GM12878 (cell line): Measurements from ENCODE around the gene CAMK2B. TPM values are rescaled to one million over a fixed set of nuclear protein-coding genes. Genes with fewer than 3 reads are reported as not detected.

Experiments
- ATAC-seq: fragments of 200-7000 bp; cut with Tn5 transposase; 3 replicates; pipeline ENCODE4 v1.9.1; 2020; ENCODE audit warnings: mild to moderate bottlenecking, moderate library complexity
- BruUV-seq: library from RNA; stranded (reverse); fragments of 400-500 nt; replicated peaks from 2 replicates; lab custom pipeline; 2021; lab: Mats Ljungman, UMichigan
- CTCF ChIA-PET: fragments of 300-600 bp; sonication (Branson Sonifier 250); formaldehyde crosslinking; extraction: SDS; loops from one replicate; lab custom pipeline; 2021; ENCODE audit warnings: inconsistent platforms; lab: Yijun Ruan, JAX
- POLR2A ChIA-PET: fragments of 350-600 bp; formaldehyde crosslinking; extraction: SDS; loops from one replicate; lab custom pipeline; 2021; ENCODE audit warnings: inconsistent platforms; lab: Charles Lee
- RAD21 ChIA-PET: fragments of 300-600 bp; sonication (Branson Sonifier 250); formaldehyde crosslinking; loops from one replicate; lab custom pipeline; 2023; ENCODE audit warnings: antibody characterized with exemption; ENCODE audit not compliant: unreplicated experiment; lab: Charles Lee
- SMC1A ChIA-PET: fragments of 300-600 bp; sonication (Branson Sonifier 250); formaldehyde crosslinking; loops from one replicate; lab custom pipeline; 2023; ENCODE audit not compliant: unreplicated experiment, uncharacterized antibody; lab: Charles Lee
- DNase-seq: peaks from one replicate; pipeline ENCODE4 v3.0.0-alpha.2; 2011; ENCODE audit warnings: low read depth, low spot score
- FAIRE-seq: peaks from 3 replicates; lab custom pipeline; 2011; peaks lifted over from hg19 to GRCh38; lab: Jason Lieb, UNC
- H2AFZ ChIP-seq: 2 replicates; pipeline ENCODE4 v1.6.0; 2011; ENCODE audit warnings: low read depth, low read length, control low read depth; ENCODE audit not compliant: control insufficient read depth
- H3K27ac ChIP-seq: 2 replicates; pipeline ENCODE4 v1.5.1; 2011; ENCODE audit warnings: control low read depth; ENCODE audit not compliant: control insufficient read depth, insufficient read depth
- H3K27me3 ChIP-seq, 2 experiments: replicated peaks in 1 of 2; 2 replicates each; pipeline versions ENCODE4 v1.6.0 to v1.6.1; 2011; ENCODE audit warnings: low read length in 1 of 2; ENCODE audit not compliant: control insufficient read depth in 2 of 2, insufficient read depth in 2 of 2
- H3K36me3 ChIP-seq, 2 experiments: 2 replicates each; pipeline ENCODE4 v1.5.1; 2011; ENCODE audit warnings: low read length in 1 of 2; ENCODE audit not compliant: control insufficient read depth in 2 of 2, insufficient read depth in 2 of 2
- H3K4me1 ChIP-seq: 2 replicates; pipeline ENCODE4 v1.6.1; 2011; ENCODE audit warnings: mild to moderate bottlenecking, low read length, moderate library complexity, mixed read lengths; ENCODE audit not compliant: control insufficient read depth, insufficient read depth
- H3K4me2 ChIP-seq: 2 replicates; pipeline ENCODE4 v1.6.0; 2011; ENCODE audit warnings: control low read depth; ENCODE audit not compliant: control insufficient read depth, insufficient read depth
- H3K4me3 ChIP-seq: fragments of 200-600 bp; sonication (generic); 2 replicates; pipeline ENCODE4 v1.5.1; 2016
- H3K79me2 ChIP-seq: 2 replicates; pipeline ENCODE4 v1.6.0; 2011; ENCODE audit warnings: low read length; ENCODE audit not compliant: control insufficient read depth, insufficient read depth
- H3K9ac ChIP-seq: 2 replicates; pipeline ENCODE4 v1.8.0; 2011; ENCODE audit warnings: low read length, control low read depth, mixed read lengths; ENCODE audit not compliant: control insufficient read depth, insufficient read depth
- H3K9me3 ChIP-seq: replicated peaks from 3 replicates; pipeline ENCODE4 v1.5.1; 2011; ENCODE audit warnings: mild to moderate bottlenecking, low read length; ENCODE audit not compliant: control insufficient read depth, insufficient read depth
- H4K20me1 ChIP-seq: 2 replicates; pipeline ENCODE4 v1.6.0; 2011; ENCODE audit not compliant: control insufficient read depth, insufficient read depth
- BMI1 ChIP-seq: fragments of 450-650 bp; IDR thresholded peaks from 2 replicates; pipeline ENCODE4 v1.6.1; 2016; ENCODE audit warnings: mild to moderate bottlenecking, moderate library complexity, borderline replicate concordance
- GABPA ChIP-seq: IDR thresholded peaks from 2 replicates; pipeline ENCODE4 v1.6.1; 2014; ENCODE audit warnings: antibody characterized with exemption, low read depth, mild to moderate bottlenecking, inconsistent platforms
- GATAD2B ChIP-seq: fragments of 450-650 bp; conservative IDR thresholded peaks from 2 replicates; pipeline ENCODE4 v1.6.1; 2017; ENCODE audit warnings: low read depth, mild to moderate bottlenecking, moderate library complexity
- NFIC ChIP-seq: IDR thresholded peaks from 2 replicates; pipeline ENCODE4 v1.6.1; 2012; ENCODE audit warnings: low read depth, mild to moderate bottlenecking, inconsistent platforms, low read length, moderate library complexity
- PBX3 ChIP-seq: IDR thresholded peaks from 2 replicates; pipeline ENCODE4 v1.6.1; 2011; ENCODE audit warnings: mild to moderate bottlenecking, low read depth, low read length, moderate library complexity; ENCODE audit not compliant: insufficient replicate concordance
- RFX5 ChIP-seq: IDR thresholded peaks from 2 replicates; pipeline ENCODE4 v1.6.1; 2011; ENCODE audit warnings: low read depth, low read length, improper control_type of control experiment
- SIX5 ChIP-seq: IDR thresholded peaks from 2 replicates; pipeline ENCODE4 v1.6.1; 2011; ENCODE audit warnings: mild to moderate bottlenecking, low read depth, low read length, moderate library complexity; ENCODE audit not compliant: severe bottlenecking
- SMAD5 ChIP-seq: IDR thresholded peaks from 2 replicates; pipeline ENCODE4 v1.6.1; 2016; ENCODE audit warnings: antibody characterized with exemption, low read depth
- SREBF1 ChIP-seq: IDR thresholded peaks from 2 replicates; pipeline ENCODE4 v1.6.1; 2012; ENCODE audit warnings: mild to moderate bottlenecking, low read length
- USF1 ChIP-seq: IDR thresholded peaks from 2 replicates; pipeline ENCODE4 v1.6.1; 2011; ENCODE audit warnings: borderline replicate concordance, low read depth, mild to moderate bottlenecking, moderate library complexity, mixed read lengths, low read length; ENCODE audit not compliant: insufficient read depth; ENCODE audit errors: extremely low read length
- ZBTB4 ChIP-seq: fragments of 450-650 bp; formaldehyde crosslinking; IDR thresholded peaks from 2 replicates; pipeline ENCODE4 v1.4.0; 2022; ENCODE audit warnings: mild to moderate bottlenecking, moderate library complexity
- WGBS: methylation state at CpG from one replicate; pipeline ENCODE4 v1.1.6; 2016; ENCODE audit warnings: low lambda C conversion rate; ENCODE audit not compliant: insufficient replicate concordance, insufficient coverage; ENCODE audit errors: missing lambda C conversion rate; 5-methylcytosine and 5-hydroxymethylcytosine counted together
- in situ Hi-C: fragments of 300-500 bp; cut with MboI; formaldehyde crosslinking; loops from 9 replicates; pipeline ENCODE4 v1.14.3; 2018; ENCODE audit warnings: mixed read lengths
- intact Hi-C: fragments of 100-400 bp; cut with micrococcal nuclease; formaldehyde crosslinking; loops from one replicate; pipeline ENCODE4 v1.14.2; 2022; ENCODE audit not compliant: unreplicated experiment
- polyA plus RNA-seq, 11 experiments: library from polyadenylated mRNA; depleted of rRNA in 4 of 11; unstranded in 6 of 11; stranded (reverse) in 5 of 11; fragments of >200 nt; fragmentation: Nextera tagmentation in 4 of 11; fragmentation: Illumina TruSeq in 1 of 11; extraction: Ambion mirVana in 4 of 11; extraction: Trizol in 1 of 11; gene quantifications; 1 replicate in 1 of 11; 2 replicates in 10 of 11; pipeline versions ENCODE4 v1.2.1 to v1.2.3, GENCODE V29; 2011 to 2016; ENCODE audit warnings: inconsistent platforms in 2 of 11, missing spikeins in 2 of 11, low read depth in 1 of 11
- total RNA-seq, 4 experiments: library from RNA; depleted of rRNA in 3 of 4; stranded (reverse); fragments of >200 nt in 3 of 4; fragmentation: Illumina TruSeq in 1 of 4; extraction: Trizol in 1 of 4; gene quantifications; 2 replicates each; pipeline versions ENCODE4 v1.2.1 to v1.2.3, GENCODE V29; 2013 to 2021
- TF ChIP-seq, protein P1 (sequence below): fragments of 150-350 bp; IDR thresholded peaks from 2 replicates; pipeline ENCODE4 v1.6.1; 2014; ENCODE audit warnings: mild to moderate bottlenecking, low read depth, low read length

The CAMK2B gene
- total and polyA plus RNA-seq, 10 of the 15 experiments (the other 5 are each of a cell fraction or from before 2014, with no cell fraction given) = 0.06 to 0.23 (median 0.11) TPM; not detected in 5

DNA sequence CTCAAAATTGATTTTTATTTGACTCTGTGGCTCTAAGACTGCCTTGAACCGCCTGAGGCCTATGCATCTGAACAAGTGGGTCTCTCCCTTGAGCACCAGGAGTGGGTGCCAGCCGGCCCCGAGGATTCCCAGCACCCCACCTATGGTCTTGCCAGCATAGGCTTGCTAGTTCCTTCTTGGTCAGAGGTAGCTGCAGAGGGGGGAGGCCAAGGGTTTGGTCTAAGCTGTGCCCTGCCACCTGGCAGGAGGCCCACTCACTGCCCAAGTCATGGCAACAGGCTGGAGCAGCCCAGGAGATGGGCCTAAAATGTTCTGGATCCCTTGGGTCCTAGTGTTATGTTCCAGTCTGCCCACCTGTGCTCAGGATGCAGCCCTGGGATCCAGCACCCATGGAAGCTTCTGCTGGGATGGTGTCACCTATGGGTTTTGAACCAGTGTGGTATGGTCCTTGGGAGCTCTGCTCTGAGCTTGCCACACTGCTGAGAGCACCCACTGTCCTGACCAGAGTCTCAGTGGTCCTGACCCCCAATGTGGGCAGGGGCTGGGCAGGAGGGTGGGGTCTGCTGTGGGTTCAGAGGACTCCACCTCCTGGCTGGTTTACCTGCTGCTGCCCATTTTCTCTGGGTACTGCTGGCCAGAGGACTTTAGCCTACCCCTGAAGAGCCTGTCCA lies 112.1 kb downstream of the CAMK2B start (continued):
- no peak for TF ChIP-seq NFIC
- no peak for TF ChIP-seq ZBTB4 (CRISPR knock-in tag)
- TF ChIP-seq, protein P1, sequence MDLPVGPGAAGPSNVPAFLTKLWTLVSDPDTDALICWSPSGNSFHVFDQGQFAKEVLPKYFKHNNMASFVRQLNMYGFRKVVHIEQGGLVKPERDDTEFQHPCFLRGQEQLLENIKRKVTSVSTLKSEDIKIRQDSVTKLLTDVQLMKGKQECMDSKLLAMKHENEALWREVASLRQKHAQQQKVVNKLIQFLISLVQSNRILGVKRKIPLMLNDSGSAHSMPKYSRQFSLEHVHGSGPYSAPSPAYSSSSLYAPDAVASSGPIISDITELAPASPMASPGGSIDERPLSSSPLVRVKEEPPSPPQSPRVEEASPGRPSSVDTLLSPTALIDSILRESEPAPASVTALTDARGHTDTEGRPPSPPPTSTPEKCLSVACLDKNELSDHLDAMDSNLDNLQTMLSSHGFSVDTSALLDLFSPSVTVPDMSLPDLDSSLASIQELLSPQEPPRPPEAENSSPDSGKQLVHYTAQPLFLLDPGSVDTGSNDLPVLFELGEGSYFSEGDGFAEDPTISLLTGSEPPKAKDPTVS = no peak
- no peak for TF ChIP-seq GATAD2B
- TF ChIP-seq SREBF1 = no peak
- TF ChIP-seq GABPA = no peak

DNA sequence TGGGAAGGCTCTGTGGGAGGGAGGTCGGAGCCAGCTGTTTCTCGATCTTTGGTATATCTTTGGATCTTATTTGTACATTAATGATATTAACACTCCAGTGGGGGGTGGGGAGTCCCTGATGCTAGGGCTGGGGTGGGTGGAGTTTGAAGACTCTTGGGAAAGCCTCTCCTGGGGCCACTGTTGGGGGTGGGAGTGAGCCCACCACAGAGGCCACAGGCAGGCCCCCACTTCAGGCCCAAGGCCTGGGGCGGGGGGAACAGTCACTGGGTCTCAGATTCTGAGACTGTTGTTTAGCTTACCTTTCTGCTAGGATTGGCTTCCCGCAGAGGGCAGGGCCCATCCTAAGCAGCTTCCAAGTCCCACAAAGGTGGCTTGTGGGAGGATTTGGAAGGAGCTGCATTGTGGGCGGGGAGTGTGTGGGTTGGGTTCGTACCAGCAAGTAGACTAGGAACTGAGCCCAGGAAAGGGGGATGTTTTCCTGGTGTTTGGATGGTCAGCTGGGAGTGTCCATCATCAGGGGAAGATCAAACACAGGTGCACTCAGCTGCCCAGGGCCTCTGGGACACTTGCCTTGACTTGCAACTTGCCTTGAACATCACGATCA lies 112.7 kb downstream of the CAMK2B start:
- Histone ChIP-seq H3K27me3 (no peaks in the 10 kb centered on the region), H3K9me3 (no peaks in the 10 kb centered on the region), H2AFZ (no peak overlapping the region), H4K20me1 (no peaks in the 10 kb centered on the region; the same call in 1 of the 2 replicates), H3K4me2 (no peak overlapping the region), H3K27ac (no peak overlapping the region), H3K4me1 (peaks cover 7% of the 10 kb centered on the region), H3K4me3 (no peak overlapping the region), H3K79me2 (no peaks in the 10 kb centered on the region), H3K36me3 (peaks cover 24 to 25% of the 10 kb centered on the region in 2 experiments), H3K9ac (no peak overlapping the region)
- no TSS peak for BruUV-seq
- ChIA-PET CTCF (no interaction called here), SMC1A (interaction anchor here (0.6 to 1.1 kb wide), 3 partner anchors 131 to 303 kb away, joined by 3 to 4 read pairs (median 3); no protein-coding TSS in a partner anchor), RAD21 (no interaction called here), POLR2A (no interaction called here)
- no peak for ATAC-seq
- WGBS = 88% methylated on average over 7 of the region's 7 CpGs
- DNase-seq = no peak
- intact Hi-C loops = no loop called here
- in situ Hi-C loops = no loop called here
- no peak for FAIRE-seq
- TF ChIP-seq SIX5 = no peak
- no peak for TF ChIP-seq RFX5
- TF ChIP-seq USF1 = no peak
- TF ChIP-seq BMI1 = no peak
- TF ChIP-seq PBX3 = no peak
- TF ChIP-seq SMAD5 = no peak
- TF ChIP-seq, protein P1 = no peak
